ENCODE data around the gene STAP1. TPM values are rescaled to one million over a fixed set of nuclear protein-coding genes. Genes with fewer than 3 reads are reported as not detected.

Gene STAP1
- total and polyA plus RNA-seq, 10 of the 15 experiments (the other 5 are each of a cell fraction or from before 2014, with no cell fraction given) = 4.6 to 19.4 (median 9.4) TPM

- ChIA-PET CTCF (interaction anchor here (1.0 kb wide), 2 partner anchors 12 to 215 kb away, joined by 3 read pairs; no protein-coding TSS in a partner anchor), POLR2A (interaction anchor here (0.7 kb wide), 1 partner anchor 12 kb away, joined by 3 read pairs; no protein-coding TSS in a partner anchor)
- no peak for FAIRE-seq
These were observed 27.1 kb upstream of the STAP1 start for GRCh38 chr4:67531379-67531962.

More at GRCh38 chr4:67531379-67531962, 27.1 kb upstream of the STAP1 start:
- DNase-seq (ENCODE audit: low read depth, low spot score) (no peak), ATAC-seq (no peak)
- Histone ChIP-seq H3K27ac (ENCODE audit: control insufficient read depth, insufficient read depth) (no peak overlapping the region), H4K20me1 (ENCODE audit: control insufficient read depth, insufficient read depth) (no peaks in the 10 kb centered on the region), H3K4me1 (ENCODE audit: control insufficient read depth, insufficient read depth, low read length) (no peaks in the 10 kb centered on the region), H2AFZ (ENCODE audit: control insufficient read depth, low read depth, low read length) (no peak overlapping the region), H3K9me3 (replicated peaks; ENCODE audit: control insufficient read depth, insufficient read depth, low read length) (peaks cover 12% of the 10 kb centered on the region; the same call in 2 of the 3 replicates), H3K4me2 (ENCODE audit: control insufficient read depth, insufficient read depth) (no peak overlapping the region), H3K4me3 (no peak overlapping the region), H3K9ac (ENCODE audit: control insufficient read depth, insufficient read depth, low read length) (no peak overlapping the region), H3K36me3 (ENCODE audit: control insufficient read depth in 2 of 2, insufficient read depth in 2 of 2, low read length in 1 of 2) (peaks cover 3 to 37% of the 10 kb centered on the region in 2 experiments), H3K79me2 (ENCODE audit: control insufficient read depth, insufficient read depth, low read length) (peaks cover 3% of the 10 kb centered on the region), H3K27me3 (replicated peaks in 1 of 2; ENCODE audit: control insufficient read depth in 2 of 2, insufficient read depth in 2 of 2, low read length in 1 of 2) (no peaks in the 10 kb centered on the region)
- WGBS (ENCODE audit: insufficient coverage, insufficient replicate concordance, low lambda C conversion rate, missing lambda C conversion rate) = 96% methylated on average over 4 of the region's 4 CpGs
- ChIA-PET RAD21 (ENCODE audit: unreplicated experiment) (interaction anchor here (0.8 to 0.9 kb wide), 2 partner anchors 11 to 88 kb away, joined by 3 read pairs; no protein-coding TSS in a partner anchor), SMC1A (ENCODE audit: uncharacterized antibody, unreplicated experiment) (no interaction called here)
- TF ChIP-seq ZNF274 (IDR thresholded peaks at IDR 0.05; ENCODE audit: insufficient read depth, insufficient read length) (no peak), ELK1 (IDR thresholded peaks at IDR 0.05; ENCODE audit: low read depth, low read length) (no peak), HSF1 (IDR thresholded peaks at IDR 0.05; ENCODE audit: low read depth, low read length) (no peak), CEBPZ (IDR thresholded peaks at IDR 0.05; ENCODE audit: low read depth, low read length) (no peak), BCL3 (IDR thresholded peaks at IDR 0.05; ENCODE audit: borderline replicate concordance, insufficient read depth, low read depth, low read length, poor library complexity, severe bottlenecking) (no peak), REST (IDR thresholded peaks at IDR 0.05; ENCODE audit: low read depth, low read length) (no peak), BCLAF1 (IDR thresholded peaks at IDR 0.05) (no peak)
- in situ Hi-C loops (cut with MboI) (loop anchor here (25.0 kb wide), 1 partner anchor 1106 kb away; no protein-coding TSS in a partner anchor), intact Hi-C loops (cut with micrococcal nuclease; ENCODE audit: unreplicated experiment) (no loop called here)
- BruUV-seq (replicated peaks) = no TSS peak

Data from GM12878 (cell line).